Stimulated activated CD8-positive, alpha-beta memory T cell treated with anti-CD3 and anti-CD28 coated beads, Interleukin-12 subunit alpha, Interleukin-12 subunit beta, amount 100 ng/mL, for 24 hours (primary cell): ENCODE data around the gene ANKRD29.
"Not testable (repeated sequence)": the region's sequence is repeated elsewhere in the genome, so short reads cannot be mapped to it uniquely, and the experiment has no call there.

Experiments
- DNase-seq: peaks from one replicate; pipeline ENCODE4 v3.0.0-alpha.2; 2020; ENCODE audit errors: extremely low read depth

Gene ANKRD29

DNA sequence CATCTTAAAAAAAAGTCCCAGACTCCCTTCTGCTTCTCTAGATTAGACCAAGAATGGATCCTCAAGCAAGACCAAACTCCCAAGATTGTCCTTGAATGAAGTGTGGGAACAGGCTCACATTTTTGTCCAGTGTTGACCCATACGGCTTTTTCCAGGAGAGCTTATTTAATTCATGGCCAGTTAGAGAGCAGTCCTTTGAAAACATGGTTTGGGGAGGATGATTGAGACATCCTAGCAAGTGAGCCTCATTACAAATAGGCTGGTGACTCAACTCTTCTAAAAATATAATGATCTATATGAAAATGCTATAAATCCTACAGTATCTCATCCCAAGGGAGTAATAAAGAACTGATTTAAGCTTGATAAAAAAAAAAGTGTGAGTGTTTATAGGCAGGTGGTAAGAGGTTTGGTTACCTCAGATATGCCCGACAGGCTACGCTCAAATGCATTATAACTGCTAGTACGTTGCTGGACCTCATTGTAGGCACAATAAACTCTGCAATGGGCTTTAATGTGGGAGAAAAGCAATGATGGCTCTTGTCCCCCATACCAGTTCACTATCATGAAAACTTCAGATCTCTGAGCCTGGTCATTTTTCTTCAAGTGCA, 17.0 kb downstream of the ANKRD29 start:
- DNase-seq, result no peak

DNA sequence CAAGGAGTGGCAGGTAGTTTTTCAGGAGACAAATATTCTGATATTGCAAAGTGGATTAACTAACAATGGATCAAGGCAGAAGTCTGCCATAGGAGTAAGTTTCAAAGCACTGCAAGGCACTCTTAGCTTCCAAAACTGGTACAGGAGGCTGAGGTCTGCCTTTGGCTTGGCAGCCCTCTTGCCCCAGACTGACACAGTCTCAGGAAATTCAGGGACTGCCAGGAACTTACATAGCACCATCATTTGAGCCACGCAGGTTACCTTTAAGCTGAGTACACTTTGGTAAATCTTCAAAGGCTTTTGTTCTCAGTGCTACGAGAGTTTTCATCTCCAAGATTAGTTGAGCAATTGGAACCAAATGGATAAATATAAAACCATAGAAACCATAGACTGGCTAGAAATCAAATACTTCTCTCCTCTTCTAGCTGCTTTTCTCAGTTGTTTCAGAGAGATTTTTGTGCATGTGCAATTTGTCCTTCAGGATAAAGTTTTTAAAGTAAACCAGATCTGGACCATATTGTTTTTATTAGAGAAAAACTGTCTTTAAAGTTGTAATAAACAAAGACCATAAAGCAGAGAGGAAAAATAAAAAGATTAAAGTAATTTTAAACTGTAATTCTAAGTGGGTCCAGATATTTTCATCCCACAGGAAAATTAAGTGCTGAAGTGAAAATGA, 18.8 kb downstream of the ANKRD29 start:
- no peak for DNase-seq

DNA sequence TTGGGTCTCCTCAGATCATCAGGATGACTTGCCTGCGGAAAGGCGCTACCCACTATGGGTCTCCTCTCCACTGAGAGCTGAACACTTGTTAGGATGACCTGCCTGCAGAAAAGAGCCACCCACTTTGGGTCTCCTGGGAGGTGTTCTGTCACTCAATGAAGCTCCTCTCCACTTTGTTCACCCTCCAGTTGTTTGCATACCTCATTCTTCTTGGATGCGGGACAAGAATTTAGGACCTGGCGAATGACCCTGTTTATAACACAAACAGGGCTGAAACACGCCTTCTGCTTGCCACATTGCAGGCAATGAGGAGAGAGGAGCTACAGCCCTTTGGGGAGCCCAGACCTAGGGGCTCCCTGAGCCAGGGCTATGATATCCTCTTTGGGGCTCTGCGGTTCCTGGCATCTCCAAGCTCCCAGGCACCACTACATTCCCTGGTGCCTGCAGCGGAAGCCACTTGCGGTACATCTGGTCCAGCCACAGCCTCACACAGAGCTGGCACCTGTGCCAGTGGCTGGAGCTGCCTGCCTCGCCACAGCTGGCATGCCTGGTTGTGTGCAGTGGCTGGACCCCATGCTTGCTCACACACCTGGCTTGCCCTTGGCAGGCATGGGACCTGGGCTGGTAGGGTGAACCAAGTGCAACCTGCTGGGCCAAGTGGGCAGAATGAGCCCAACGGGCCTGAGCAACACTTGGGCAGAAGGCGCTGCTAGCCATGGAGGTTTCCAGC, 20.6 kb downstream of the ANKRD29 start:
- DNase-seq, result no peak

DNA sequence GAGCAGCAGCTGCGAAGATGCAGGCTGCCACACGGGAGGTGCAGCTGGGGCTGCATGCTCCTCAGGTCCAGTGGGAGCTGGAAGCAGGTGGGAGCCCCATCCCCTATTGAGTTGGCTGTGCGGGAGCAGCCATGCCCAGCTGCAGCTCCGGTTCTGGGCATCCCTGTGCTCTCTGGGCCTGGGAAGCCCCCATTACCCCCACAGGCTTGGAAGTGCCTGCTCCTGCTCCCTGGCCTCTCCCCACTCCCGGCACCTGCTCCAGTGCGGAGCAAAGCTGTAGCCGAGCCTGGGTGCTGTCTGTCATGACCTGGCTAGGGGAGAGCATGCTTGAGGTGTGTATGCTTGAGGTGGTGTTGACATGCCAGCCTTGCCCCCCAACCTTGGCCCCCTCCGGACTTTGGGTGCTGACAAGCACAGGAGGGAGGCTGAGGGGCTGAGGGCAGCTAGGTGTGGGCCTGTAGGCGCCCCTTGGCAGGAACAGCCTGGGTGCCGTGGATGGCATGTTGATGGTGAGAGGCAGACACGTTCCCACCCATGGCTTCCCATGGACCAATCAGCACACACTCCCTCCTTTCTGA, 21.5 kb downstream of the ANKRD29 start:
- no peak for DNase-seq

DNA sequence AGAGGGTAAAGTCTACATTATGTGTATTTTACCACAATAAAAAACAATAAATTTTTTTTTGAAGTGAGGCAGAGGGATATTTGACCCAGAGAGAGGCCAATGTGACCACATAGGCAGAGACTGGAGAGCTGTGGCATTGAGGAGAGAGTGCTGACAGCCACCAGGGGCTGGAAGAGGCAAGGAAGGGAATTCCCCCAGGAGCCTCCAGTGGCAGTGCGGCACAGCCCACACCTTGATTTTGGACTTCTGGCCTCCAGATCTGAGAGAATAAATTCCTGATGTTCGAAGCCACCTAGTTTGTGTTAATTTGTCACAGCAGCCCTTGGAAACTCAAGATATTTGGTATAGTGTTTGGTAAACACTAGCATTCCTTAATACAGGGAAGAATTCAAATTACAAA, 22.7 kb downstream of the ANKRD29 start:
- no peak for DNase-seq

DNA sequence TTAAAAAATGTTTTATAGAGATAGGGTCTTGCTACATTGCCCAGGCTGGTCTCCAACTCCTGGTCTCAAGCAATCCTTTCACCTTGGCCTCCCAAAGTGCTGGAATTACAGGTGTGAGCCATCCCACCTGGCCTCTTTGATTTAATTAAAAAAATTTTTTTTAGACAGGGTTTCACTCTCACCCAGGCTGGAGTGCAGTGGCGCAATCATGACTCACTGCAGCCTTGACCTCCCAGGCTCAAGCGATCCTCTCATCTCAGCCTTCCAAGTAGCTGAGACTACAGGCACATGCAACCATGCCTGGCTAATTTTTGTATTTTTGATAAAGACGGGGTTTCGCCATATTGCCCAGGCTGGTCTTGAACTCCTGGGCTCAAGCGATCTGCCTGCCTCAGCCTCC, 26.3 kb downstream of the ANKRD29 start:
- DNase-seq, result not testable (repeated sequence)

DNA sequence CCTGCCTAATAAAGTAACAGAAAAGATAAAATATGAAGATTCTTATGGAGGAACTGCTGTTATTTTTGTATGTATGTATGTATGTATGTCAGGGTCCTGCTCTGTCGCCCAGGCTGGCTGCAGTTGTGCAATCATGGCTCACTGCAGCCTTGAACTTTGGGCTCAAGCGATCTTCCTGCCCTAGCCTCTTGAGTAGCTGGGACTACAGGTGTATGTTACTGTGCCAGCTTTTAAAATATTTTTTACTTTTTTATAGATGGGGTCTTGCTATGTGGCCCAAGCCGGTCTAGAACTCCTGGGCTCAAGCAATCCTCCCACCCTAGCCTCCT, 26.7 kb downstream of the ANKRD29 start:
- no peak for DNase-seq

DNA sequence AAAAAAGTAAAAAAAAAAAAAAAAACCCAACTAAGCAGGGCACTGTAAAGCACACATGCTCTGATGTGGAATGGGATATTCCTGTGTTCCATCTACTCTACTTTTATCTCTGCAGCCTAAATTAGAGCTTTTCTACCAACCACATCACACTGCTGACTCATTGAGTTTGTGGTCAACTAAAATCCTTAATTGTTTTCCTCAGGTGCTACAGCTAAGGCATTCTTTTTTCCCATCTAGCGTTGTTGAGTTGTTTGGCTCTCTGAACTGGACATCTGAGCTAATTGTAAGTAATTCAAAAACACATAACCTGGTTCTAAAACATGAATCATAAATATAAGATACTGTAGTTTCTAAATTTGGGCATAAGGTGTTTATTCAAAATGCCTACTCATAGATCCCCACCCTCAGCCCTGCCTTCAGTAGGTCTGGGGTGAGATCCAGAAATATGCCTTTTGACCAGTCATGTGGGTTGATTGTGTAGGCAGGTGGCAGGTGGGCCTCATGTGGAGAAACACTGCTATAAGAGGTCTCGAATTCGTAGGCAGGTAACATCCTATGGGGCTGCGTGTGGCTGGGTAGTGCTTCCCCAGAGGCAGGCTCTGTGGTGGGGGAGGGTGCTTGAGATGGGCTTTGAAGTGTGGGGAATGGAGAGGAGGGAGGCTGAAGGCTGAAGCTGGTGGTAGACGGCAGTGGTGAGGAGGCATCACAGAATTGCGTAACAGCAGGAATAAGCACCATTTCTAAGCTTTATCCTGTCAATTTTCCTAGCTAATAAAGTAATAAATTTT, 27.2 kb downstream of the ANKRD29 start:
- DNase-seq, result no peak

DNA sequence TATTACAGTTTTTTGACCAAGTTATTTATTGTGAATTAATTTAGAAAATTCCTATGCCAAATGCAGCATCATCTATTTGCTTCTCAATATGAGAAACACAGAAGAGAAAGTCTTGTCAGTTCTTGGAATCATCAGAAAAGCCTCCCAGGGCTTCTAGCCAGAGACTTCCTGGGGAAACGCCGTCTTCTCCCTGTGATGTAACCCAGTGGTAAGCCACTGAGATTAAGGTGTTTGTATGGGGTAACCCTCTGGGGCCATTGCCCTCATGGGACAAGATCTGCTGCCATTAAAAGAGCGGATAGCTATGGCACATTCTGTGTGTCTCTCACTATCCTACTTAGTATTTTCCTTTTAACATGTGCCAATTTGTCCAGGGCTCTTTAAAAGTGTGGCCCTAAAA, 28.0 kb downstream of the ANKRD29 start:
- no peak for DNase-seq

DNA sequence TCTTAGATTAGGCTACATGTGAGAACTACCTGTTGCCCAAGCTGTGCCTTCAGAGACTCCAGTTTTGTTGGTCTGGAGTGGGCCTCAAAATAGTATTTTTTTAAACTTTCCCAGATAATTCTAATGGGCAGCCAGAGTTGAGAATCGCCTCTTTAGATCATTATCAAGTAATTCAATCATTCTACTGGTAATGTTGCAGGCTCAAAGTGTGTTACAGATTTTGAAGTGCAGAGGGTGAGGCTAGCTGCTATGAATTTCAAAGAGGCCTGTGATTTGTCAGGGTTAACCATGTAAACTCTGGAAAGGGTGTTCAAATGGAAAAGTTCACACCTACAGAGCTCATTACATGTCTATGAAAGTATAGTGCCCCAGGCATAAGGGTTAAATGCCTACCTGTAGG, 30.1 kb downstream of the ANKRD29 start:
- DNase-seq, result no peak

DNA sequence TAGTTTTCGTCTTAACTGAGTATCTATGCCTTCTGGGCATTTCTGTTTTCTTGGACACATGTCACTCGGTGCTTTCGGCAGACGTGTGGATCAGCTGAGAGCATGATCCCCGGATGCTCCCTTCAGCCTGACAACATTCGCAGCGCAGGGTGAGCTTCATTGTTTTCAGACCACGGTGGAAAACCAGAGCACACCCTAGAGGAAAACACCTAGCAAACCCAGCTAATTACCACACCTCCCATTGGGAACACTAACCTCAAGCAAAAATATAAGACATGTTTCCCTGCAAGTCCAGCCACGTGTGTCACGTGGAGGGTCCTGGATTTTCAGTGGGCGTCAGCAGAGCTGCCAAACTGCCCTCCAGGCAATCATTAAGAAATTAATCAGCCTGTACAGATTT, 31.0 kb downstream of the ANKRD29 start:
- no peak for DNase-seq

DNA sequence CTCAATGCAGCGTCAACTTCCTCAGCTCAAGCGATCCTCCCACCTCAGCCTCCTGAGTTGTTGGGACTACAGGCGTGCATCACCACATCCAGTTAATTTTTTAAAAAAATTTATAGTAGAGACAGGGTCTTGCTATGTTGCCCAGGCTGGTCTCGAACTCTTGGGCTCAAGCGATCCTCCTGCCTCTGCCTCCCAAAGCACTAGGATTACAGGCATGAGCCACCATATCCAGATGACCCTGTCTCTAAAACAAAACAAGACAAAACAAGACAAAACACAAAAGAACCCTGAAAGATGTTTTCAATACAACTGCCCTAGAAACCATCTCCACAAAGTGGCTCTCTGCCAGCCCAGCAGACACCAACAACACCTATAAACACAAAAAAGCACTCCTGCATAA, 31.4 kb downstream of the ANKRD29 start:
- no peak for DNase-seq

DNA sequence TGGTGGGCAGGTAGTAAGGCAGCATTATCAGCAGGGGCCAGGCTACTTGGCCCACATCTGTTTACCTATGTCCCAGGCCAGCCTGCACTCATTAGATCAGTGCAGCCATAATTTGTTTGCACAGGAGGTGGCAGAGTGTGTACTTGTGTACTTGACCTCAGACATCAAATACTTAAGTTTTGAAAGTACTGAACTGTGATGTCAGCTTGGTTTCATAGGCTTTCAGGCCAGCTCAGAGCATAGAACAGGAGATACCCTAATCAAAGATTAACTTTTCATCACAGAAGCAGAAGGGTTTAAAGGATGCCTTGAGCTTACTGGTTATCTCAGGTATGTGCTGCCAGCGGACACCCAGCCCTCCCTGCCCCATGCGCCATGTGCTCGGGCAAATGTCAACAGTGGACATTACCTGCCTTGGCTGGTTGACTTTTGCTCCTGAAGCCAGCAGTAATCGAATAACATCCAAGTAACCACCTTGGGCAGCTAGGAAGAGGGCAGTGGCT, 33.2 kb downstream of the ANKRD29 start:
- DNase-seq, result no peak

DNA sequence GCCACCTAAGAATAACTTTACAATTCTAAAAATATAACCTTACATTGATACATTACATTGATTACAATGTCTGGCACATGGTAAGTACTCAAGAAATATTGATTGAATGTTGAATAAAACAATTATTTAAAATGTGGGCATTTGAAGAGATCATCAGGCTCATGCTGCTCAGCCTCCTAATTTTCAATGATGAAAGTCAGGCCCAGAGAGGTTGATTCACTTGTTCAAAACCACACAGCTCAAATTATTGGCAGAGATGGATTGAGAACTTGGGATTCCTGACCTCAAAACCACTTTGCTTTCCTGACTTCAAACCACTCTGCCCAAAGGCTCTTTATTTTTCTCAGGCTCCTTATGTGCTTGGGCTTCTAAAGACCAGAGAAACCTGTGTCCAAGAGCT, 34.7 kb downstream of the ANKRD29 start:
- no peak for DNase-seq

DNA sequence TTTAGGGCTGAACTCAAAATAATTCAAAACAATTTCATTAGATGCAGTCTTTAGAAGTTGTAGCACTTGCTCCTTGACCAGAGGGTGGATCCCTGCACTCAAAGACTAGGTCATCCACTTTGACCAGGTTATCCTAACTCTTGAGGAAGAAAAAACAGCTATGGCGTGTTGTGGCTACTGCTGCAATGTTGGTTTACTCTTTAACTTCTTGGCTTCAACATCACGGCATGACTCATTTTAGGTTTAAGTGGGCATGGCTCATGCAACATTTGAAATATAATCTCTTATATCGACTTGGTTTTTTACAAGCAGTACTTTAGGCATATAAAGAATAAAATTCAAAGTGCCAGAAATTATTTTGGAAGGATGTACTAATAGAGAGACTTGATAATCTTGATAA, 35.4 kb downstream of the ANKRD29 start:
- DNase-seq, result no peak

DNA sequence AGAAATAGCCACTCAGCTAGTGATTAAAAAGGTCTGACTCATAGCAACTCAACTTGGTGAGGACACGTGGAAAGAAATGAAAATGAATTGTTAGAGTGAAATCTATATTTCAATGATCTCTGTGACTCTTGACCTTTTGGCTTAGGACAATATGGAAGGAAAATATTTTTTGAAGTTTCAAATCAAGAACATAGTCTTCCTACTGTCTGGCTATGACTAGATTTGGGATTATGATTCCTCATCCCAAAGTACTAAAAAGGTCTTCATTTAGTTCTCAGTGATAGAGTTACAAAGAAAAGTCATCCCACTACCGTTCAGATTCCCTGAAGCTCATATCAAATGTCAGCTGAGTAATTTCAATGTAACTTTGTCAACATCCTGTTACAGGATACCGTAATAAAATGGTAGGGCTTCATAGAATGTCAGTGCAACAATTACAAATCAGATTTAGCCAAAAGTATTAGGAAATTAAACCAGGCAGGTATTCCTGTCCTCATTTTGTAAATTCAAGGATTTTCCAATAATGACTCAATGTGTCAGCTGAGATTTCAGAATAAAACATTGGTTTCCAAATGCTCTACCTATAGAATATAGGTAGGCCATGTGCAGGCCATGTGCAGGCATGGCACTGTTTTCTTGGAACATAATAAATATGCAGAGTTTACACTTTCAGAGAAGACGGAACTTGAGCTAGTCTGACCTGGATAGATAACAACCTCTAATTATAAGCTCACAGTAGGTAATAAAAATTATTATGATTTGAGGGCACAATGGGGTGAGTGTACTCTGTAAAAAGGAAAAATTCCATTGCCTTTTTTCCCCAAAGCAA, 36.0 kb downstream of the ANKRD29 start:
- DNase-seq, result no peak

DNA sequence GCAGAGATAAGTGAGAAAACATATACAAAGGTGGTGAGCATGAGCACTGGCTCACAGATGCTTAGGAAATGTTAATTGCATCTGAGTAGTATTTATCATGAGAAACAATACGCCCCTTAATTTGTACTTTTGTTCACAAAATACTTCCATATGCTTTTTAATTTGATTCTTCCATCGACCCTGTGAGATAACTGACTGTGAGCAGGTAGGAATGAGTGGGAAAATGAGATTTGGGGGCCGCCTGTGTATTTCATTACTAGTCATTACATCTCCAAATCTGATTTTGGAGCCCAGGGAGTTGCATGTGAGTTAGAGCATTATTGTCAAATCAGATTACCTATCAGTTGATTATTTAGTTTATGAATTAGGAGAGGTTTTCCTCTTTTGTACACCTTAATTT, 39.7 kb downstream of the ANKRD29 start:
- no peak for DNase-seq

DNA sequence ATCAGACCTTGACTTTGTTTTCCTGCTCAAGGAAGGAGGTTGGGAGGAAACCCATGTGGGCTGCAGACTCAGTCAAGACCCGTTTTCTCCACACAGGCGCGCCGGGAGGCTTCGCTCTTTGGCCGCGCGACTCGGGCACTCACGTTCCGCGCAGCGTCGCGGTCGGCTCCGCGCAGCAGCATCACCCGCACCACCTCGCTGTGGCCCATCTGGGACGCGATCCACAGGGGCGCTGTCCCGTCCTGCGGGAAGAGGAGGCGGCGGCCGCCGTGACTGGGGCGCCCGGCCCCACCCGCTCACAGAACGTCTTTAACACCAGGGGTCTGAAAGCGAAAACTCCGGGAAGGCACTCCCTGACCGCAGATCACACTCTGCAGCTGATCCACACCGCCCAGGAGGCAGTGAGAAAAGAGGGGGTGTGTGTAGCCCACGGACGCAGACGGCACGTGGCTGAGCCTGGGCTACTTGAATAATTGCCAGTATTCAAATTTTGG, 43.3 kb downstream of the ANKRD29 start:
- DNase-seq, result no peak

DNA sequence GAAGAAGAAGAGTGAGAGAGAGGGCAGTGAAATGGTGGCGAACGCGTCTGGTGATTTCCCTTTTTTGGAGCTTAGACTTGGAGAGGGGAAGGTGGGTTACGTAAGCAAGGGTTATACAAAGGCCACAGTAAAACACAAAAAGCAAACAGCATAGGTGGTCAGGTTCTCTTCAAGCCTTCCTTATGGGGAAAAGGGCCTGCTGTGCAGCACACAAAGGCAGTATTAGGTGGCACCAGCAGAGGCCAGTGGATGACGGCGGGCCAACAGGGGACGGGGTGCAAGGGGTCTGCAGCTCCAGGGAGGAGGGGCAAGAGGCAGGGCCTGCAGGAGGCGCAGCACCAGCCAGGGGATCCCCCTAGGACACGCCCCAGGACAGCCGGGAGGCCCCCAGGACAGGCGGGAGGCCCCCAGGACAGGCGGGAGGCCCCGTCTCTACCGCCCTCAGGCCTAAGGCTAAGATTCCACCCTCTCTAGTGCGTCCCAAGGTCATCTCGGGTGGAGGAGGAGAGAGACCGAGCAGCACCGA, 43.8 kb downstream of the ANKRD29 start:
- DNase-seq, result no peak

DNA sequence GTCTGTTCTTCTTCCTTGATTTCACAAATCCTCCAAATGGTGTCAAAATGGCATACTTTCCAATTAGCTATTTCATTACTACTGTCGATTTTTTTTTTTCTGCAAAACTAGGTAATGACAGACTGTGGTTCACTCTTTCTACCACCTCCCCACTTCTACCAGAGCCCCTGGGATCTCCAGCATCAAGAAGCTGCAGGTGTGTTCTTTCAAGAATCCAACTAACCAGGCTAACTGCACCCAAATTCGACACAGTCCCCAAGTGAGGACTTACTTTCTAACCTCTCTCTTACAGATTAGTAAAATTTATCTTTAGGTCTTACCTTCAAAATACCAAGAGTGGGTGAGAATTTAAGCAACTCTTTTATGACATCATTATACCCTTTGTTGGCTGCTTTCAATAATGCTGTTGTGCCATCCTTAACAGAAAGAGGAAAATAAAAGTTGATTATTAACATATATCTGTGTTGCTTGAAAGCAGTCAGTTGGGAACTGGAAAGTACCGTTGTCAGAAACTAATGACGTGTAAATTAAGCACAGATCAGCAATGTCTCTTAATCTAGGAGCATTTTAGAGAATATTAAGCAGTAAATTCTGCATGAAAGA, 45.2 kb downstream of the ANKRD29 start:
- DNase-seq, result no peak
